Breast epithelium (tissue), 3 donors: ENCODE results near the gene SYK.

Source experiments
- POLR2A ChIP-seq: fragments of 450-650 bp; IDR thresholded peaks from one replicate; pipeline ENCODE4 v1.6.1; 2016; ENCODE audit warnings: antibody characterized with exemption, mild to moderate bottlenecking, moderate library complexity
- POLR2AphosphoS5 ChIP-seq, 3 donors: sonication (generic); formaldehyde crosslinking; IDR thresholded peaks; one replicate each; pipeline ENCODE4 v1.6.1; 2017; ENCODE audit warnings: antibody characterized with exemption in 3 of 3
- TF ChIP-seq, protein P1 (sequence below), 3 donors: fragments of 450-650 bp; IDR thresholded peaks; one replicate each; pipeline ENCODE4 v1.5.1; 2016 to 2017; ENCODE audit warnings: antibody characterized with exemption in 3 of 3, mild to moderate bottlenecking in 3 of 3, moderate library complexity in 3 of 3

- TF ChIP-seq POLR2A = no peak
- TF ChIP-seq, protein P1, sequence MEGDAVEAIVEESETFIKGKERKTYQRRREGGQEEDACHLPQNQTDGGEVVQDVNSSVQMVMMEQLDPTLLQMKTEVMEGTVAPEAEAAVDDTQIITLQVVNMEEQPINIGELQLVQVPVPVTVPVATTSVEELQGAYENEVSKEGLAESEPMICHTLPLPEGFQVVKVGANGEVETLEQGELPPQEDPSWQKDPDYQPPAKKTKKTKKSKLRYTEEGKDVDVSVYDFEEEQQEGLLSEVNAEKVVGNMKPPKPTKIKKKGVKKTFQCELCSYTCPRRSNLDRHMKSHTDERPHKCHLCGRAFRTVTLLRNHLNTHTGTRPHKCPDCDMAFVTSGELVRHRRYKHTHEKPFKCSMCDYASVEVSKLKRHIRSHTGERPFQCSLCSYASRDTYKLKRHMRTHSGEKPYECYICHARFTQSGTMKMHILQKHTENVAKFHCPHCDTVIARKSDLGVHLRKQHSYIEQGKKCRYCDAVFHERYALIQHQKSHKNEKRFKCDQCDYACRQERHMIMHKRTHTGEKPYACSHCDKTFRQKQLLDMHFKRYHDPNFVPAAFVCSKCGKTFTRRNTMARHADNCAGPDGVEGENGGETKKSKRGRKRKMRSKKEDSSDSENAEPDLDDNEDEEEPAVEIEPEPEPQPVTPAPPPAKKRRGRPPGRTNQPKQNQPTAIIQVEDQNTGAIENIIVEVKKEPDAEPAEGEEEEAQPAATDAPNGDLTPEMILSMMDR (IDR thresholded peaks at IDR 0.05) = no peak
- TF ChIP-seq POLR2AphosphoS5 (IDR thresholded peaks at IDR 0.05) = no peak
Measured at GRCh38 chr9:90844326-90844725, 42.7 kb downstream of the SYK start.
